Endodermal cell (in vitro differentiated cells): Measurements from ENCODE around the gene ZDHHC4. TPM values are rescaled to one million over a fixed set of nuclear protein-coding genes. Genes with fewer than 3 reads are reported as not detected.

ENCODE experiments used
- DNase-seq: peaks from one replicate; pipeline ENCODE4 v3.0.0-alpha.2; 2017
- H3K27ac ChIP-seq: 2 replicates; pipeline ENCODE4 v1.5.1; 2013; ENCODE audit warnings: mild to moderate bottlenecking, low read depth, low read length, moderate library complexity
- H3K27me3 ChIP-seq: 2 replicates; pipeline ENCODE4 v1.6.1; 2013; ENCODE audit warnings: mild to moderate bottlenecking, low read length, moderate library complexity; ENCODE audit not compliant: insufficient read depth, control insufficient read depth, poor library complexity, severe bottlenecking
- H3K36me3 ChIP-seq: 2 replicates; pipeline ENCODE4 v1.7.0; 2013; ENCODE audit warnings: mild to moderate bottlenecking, low read length, moderate library complexity; ENCODE audit not compliant: control insufficient read depth, insufficient read depth
- H3K4me1 ChIP-seq: one replicate; pipeline ENCODE4 v1.7.0; 2013; ENCODE audit warnings: low read length; ENCODE audit not compliant: control insufficient read depth, insufficient read depth
- H3K4me3 ChIP-seq: 2 replicates; pipeline ENCODE4 v1.5.1; 2013; ENCODE audit warnings: mild to moderate bottlenecking, low read length, moderate library complexity
- H3K9ac ChIP-seq: 2 replicates; pipeline ENCODE4 v1.6.1; 2013; ENCODE audit warnings: mild to moderate bottlenecking, low read length, moderate library complexity; ENCODE audit not compliant: poor library complexity, severe bottlenecking; ENCODE audit errors: extremely low read depth
- H3K9me3 ChIP-seq: 2 replicates; pipeline ENCODE4 v1.6.1; 2013; ENCODE audit warnings: mild to moderate bottlenecking, low read length, moderate library complexity; ENCODE audit not compliant: control insufficient read depth
- H3K27ac Mint-ChIP-seq: 2 replicates; pipeline ENCODE4 v1.8.0; 2020; ENCODE audit warnings: mixed read lengths
- H3K27me3 Mint-ChIP-seq: 2 replicates; pipeline ENCODE4 v1.8.0; 2021; ENCODE audit warnings: mild to moderate bottlenecking, mixed read lengths; ENCODE audit not compliant: insufficient read depth
- H3K36me3 Mint-ChIP-seq: 2 replicates; pipeline ENCODE4 v1.8.0; 2020; ENCODE audit warnings: low read depth, mixed read lengths
- H3K4me1 Mint-ChIP-seq: 2 replicates; pipeline ENCODE4 v1.8.0; 2020; ENCODE audit warnings: mixed read lengths
- H3K4me3 Mint-ChIP-seq: 2 replicates; pipeline ENCODE4 v1.8.0; 2020; ENCODE audit warnings: mild to moderate bottlenecking, moderate library complexity, mixed read lengths
- H3K9me3 Mint-ChIP-seq: 2 replicates; pipeline ENCODE4 v1.8.0; 2020; ENCODE audit warnings: mild to moderate bottlenecking, mixed read lengths
- CTCF ChIP-seq: fragments of 200-600 bp; sonication (generic); conservative IDR thresholded peaks from 2 replicates; pipeline ENCODE4 v1.5.0; 2021; ENCODE audit warnings: antibody characterized with exemption, mild to moderate bottlenecking
- WGBS, 2 experiments: methylation state at CpG; one replicate each; pipeline versions ENCODE4 v1.1.5 to v1.1.7; 2013; ENCODE audit warnings: missing lambda C conversion rate in 2 of 2, mixed read lengths in 1 of 2; ENCODE audit not compliant: insufficient coverage in 1 of 2, insufficient read length in 1 of 2; 5-methylcytosine and 5-hydroxymethylcytosine counted together
- total RNA-seq, 2 donors: library from RNA; stranded (reverse); fragmentation: NEBNext Ultra II Directional in 1 of 2; extraction: Animal tissue kit (Norgen Biotek cat#: 25700) in 1 of 2; gene quantifications; 2 replicates in 1 of 2; 3 replicates in 1 of 2; pipeline ENCODE4 v1.2.1, GENCODE V29; 2021

ZDHHC4 gene
- total RNA-seq, 2 donors from 2014 or later, result 79.1 to 85.6 TPM

- Mint-ChIP-seq H3K4me3 (peak overlapping the region; percentile 67), H3K27me3 (no peaks in the 10 kb centered on the region), H3K4me1 (peaks cover 9% of the 10 kb centered on the region), H3K36me3 (peaks cover 62% of the 10 kb centered on the region), H3K27ac (no peak overlapping the region), H3K9me3 (no peaks in the 10 kb centered on the region)
- Histone ChIP-seq H3K4me3 (peak overlapping the region; percentile 88), H3K27me3 (no peaks in the 10 kb centered on the region), H3K4me1 (no peaks in the 10 kb centered on the region), H3K36me3 (peaks cover 42% of the 10 kb centered on the region), H3K9ac (peak overlapping the region; percentile 78), H3K27ac (no peak overlapping the region), H3K9me3 (no peaks in the 10 kb centered on the region)
- TF ChIP-seq CTCF, result no peak
- WGBS, 2 experiments, result 24 to 54% methylated on average over 4 to 10 of the region's 10 CpGs
- no peak for DNase-seq
These were observed 13.4 kb downstream of the ZDHHC4 start for GRCh38 chr7:6590645-6591110.

- Histone ChIP-seq H3K4me3 (no peak overlapping the region), H3K27me3 (no peaks in the 10 kb centered on the region), H3K9ac (no peak overlapping the region), H3K4me1 (no peaks in the 10 kb centered on the region), H3K9me3 (no peaks in the 10 kb centered on the region), H3K27ac (no peak overlapping the region), H3K36me3 (peaks cover 43% of the 10 kb centered on the region)
- peaks cover 71% of the 10 kb centered on the region for H3K36me3 Mint-ChIP-seq
- TF ChIP-seq CTCF, result no peak
- 94 to 98% methylated on average over 15 of the region's 15 CpGs for WGBS, 2 experiments
- no peaks in the 10 kb centered on the region for H3K9me3 Mint-ChIP-seq
- no peak overlapping the region for H3K27ac Mint-ChIP-seq
- no peak overlapping the region for H3K4me3 Mint-ChIP-seq
- no peak for DNase-seq
- H3K27me3 Mint-ChIP-seq, result no peaks in the 10 kb centered on the region
- no peaks in the 10 kb centered on the region for H3K4me1 Mint-ChIP-seq
These were observed 22.8 kb downstream of the ZDHHC4 start for GRCh38 chr7:6600093-6600492.

- Histone ChIP-seq H3K27ac (no peak overlapping the region), H3K4me1 (no peaks in the 10 kb centered on the region), H3K9me3 (no peaks in the 10 kb centered on the region), H3K36me3 (peaks cover 22% of the 10 kb centered on the region), H3K27me3 (no peaks in the 10 kb centered on the region), H3K4me3 (no peak overlapping the region), H3K9ac (no peak overlapping the region)
- 88 to 100% methylated on average over 2 to 10 of the region's 10 CpGs for WGBS, 2 experiments
- H3K4me3 Mint-ChIP-seq, result no peak overlapping the region
- no peaks in the 10 kb centered on the region for H3K4me1 Mint-ChIP-seq
- no peak for DNase-seq
- no peak overlapping the region for H3K27ac Mint-ChIP-seq
- H3K27me3 Mint-ChIP-seq, result no peaks in the 10 kb centered on the region
- TF ChIP-seq CTCF, result no peak
- no peaks in the 10 kb centered on the region for H3K9me3 Mint-ChIP-seq
- H3K36me3 Mint-ChIP-seq, result peaks cover 59% of the 10 kb centered on the region
These were observed 27.2 kb downstream of the ZDHHC4 start for GRCh38 chr7:6604458-6604857.
